HG03457 (cell line): ENCODE data around the gene ZNF549.

ENCODE experiments used
- ATAC-seq: cut with Tn5 transposase; IDR thresholded peaks from one replicate; pipeline ENCODE4 v1.9.1; 2021; ENCODE audit warnings: moderate number of reproducible peaks; ENCODE audit not compliant: unreplicated experiment

Gene ZNF549

GRCh38 chr19:57566396-57567265, 39.5 kb downstream of the ZNF549 start:
- no peak for ATAC-seq

- ATAC-seq, result no peak
Observed at GRCh38 chr19:57570707-57571106, 43.6 kb downstream of the ZNF549 start.

- ATAC-seq, result no peak
Observed at GRCh38 chr19:57572415-57572947, 45.3 kb downstream of the ZNF549 start.

- no peak for ATAC-seq
Observed at GRCh38 chr19:57576661-57577060, 49.5 kb downstream of the ZNF549 start.

GRCh38 chr19:57578487-57579205, 51.5 kb downstream of the ZNF549 start, which contains the start of gene ZNF416:
Gene ZNF416, minus strand, starts transcription at chr19:57578911. Its CDS starts 207 bp downstream, at chr19:57578704.
- ATAC-seq, result peak; percentile 83

GRCh38 chr19:57583104-57583520, 56.0 kb downstream of the ZNF549 start:
- ATAC-seq, result no peak

- peak; percentile 61 for ATAC-seq
Observed at GRCh38 chr19:57583521-57584416, 56.6 kb downstream of the ZNF549 start, which contains the start of gene ZIK1. Gene ZIK1, plus strand, starts transcription at chr19:57584145. Its CDS starts 212 bp downstream, at chr19:57584357.

GRCh38 chr19:57587529-57587928, 60.4 kb downstream of the ZNF549 start:
- no peak for ATAC-seq

- ATAC-seq, result no peak
Observed at GRCh38 chr19:57599377-57599760, 72.2 kb downstream of the ZNF549 start.

- ATAC-seq, result peak; percentile 87
Observed at GRCh38 chr19:57599761-57600383, 72.7 kb downstream of the ZNF549 start, which contains the start of gene ZNF530. Gene ZNF530, plus strand, starts transcription at chr19:57599885. Its CDS starts 4,461 bp downstream, at chr19:57604346.

- ATAC-seq, result no peak
Observed at GRCh38 chr19:57606931-57607330, 79.8 kb downstream of the ZNF549 start.
